NCI-H524 treated with DMSO at 0.1 percent for 48 hours (cell line): Measurements from ENCODE around the gene SETD1A.
"Not testable (repeated sequence)": the region's sequence is repeated elsewhere in the genome, so short reads cannot be mapped to it uniquely, and the experiment has no call there.

Experiments
- DNase-seq: peaks from one replicate; lab custom pipeline; 2025; lab: John Stamatoyannopoulos, UW

The SETD1A gene

DNA sequence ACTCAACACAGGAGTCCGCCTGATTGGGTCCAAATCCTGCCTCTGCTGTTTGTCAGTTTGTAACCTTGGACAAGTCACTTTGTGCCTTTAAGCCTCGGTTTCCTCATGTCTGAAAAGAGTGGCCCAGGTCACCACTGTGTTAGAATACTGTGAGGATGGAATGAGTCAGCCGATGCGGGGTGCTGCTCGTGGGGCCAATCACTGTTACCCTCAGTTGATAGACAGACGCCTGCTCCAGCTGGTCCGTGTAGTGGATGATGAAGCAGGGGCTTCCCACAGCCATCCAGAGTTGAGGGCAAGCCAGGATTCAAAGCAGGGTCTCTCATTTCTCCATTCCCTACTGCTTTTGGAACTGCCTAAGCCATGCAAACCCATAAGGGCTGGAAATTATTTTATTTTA is 28.4 kb upstream of the SETD1A start:
- no peak for DNase-seq

GRCh38 chr16:30930160-30930571 is 27.4 kb upstream of the SETD1A start:
- DNase-seq, result no peak

DNA sequence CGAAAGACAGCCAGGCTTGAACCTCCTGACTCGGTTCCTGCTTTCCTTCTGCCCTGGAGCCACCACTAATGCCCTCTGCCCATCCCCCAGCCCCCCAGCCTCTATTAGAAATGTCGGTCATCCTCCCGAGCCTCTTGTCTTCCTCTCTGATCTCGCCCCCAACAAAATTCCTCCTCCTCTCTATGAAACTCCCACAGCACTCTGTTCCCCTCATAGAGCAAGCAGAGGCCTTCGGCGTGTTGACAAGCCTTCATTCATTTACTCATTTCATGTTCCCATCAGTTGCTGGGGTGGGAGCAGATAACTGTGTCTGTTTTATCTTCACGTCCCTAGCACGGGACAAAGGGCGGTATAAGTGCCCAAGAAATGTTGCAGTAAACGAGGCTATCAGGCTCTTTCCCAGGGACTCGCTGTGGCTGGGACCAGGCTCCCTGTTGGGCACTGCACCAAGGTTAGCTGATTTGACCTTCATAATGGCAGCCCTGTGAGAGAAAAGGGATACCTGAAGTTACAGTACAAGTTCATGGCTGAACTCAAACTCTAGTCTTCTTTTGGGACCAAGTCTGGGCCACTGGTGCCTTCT is 26.4 kb upstream of the SETD1A start:
- DNase-seq, result no peak

DNA sequence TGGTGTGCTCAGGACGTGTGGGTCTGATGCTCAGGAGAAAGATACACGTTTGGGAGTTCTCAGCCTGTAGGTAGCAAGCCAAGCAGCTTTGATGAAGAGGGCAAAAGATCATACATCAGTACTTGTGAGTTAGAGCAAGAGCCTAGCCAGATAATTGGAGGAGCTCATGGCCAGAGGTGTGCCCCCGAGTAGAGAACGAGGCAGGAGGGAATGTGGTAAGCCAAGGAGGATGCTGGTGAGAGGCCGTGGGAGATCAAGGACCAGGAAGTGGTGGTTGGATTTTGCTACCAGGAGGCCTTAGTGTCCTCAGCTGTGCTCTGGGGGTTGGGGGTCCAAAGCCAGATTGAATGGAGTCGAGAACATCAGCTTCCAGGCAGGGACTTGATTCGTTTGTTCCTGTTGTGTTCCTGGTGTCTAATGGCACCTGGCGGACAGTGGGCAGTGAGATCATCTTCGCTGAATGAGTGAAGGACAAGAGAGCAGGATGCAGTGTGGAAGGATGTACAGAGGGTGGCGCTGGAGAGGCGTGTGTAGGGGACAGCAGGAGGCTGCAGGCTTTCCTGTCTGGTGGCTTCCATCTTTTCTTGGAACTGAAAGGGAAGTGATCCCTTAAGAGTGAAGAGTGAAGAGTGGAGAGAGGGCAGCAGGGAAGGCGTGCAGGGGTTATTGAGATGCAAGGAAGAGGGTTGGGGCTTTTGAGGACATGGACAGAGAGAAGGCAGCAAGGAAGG is 22.6 kb upstream of the SETD1A start:
- no peak for DNase-seq

DNA sequence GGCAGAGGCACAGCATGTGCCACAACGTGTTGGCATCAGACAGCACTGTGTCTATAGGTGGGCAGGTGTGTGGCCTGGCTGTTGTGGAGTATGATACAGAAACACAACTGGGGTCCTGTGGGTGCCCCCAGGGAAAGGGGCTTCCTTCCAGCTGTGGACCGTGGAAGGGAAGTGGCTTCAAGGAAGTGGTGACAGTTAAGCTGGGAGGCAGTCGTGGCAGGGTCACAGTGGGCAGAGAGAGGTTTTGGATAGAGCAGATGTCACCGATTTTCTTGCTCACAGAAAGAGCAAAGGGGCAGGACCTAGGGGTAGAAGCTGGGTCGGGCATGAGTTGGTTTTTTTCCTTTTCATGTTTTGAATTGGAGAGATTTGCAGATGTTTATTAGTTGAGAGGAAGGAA is 19.9 kb upstream of the SETD1A start:
- DNase-seq, result no peak

DNA sequence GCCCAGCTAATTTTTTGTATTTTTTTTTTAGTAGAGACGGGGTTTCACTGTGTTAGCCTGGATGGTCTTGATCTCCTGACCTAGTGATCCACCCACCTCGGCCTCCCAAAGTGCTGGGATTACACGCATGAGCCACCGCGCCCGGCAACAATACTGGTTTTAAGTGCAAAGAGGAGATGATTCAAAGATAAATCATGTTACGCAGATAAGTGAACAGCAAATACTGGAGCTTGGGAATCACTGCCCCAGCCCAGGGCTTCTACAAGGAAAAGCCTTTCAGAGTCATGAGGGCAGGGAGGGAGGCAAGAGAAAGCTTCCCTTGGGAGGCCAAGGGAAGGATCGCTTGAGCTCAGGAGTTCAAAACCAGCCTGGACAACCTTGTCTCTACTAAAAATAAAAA is 18.0 kb upstream of the SETD1A start:
- not testable (repeated sequence) for DNase-seq

DNA sequence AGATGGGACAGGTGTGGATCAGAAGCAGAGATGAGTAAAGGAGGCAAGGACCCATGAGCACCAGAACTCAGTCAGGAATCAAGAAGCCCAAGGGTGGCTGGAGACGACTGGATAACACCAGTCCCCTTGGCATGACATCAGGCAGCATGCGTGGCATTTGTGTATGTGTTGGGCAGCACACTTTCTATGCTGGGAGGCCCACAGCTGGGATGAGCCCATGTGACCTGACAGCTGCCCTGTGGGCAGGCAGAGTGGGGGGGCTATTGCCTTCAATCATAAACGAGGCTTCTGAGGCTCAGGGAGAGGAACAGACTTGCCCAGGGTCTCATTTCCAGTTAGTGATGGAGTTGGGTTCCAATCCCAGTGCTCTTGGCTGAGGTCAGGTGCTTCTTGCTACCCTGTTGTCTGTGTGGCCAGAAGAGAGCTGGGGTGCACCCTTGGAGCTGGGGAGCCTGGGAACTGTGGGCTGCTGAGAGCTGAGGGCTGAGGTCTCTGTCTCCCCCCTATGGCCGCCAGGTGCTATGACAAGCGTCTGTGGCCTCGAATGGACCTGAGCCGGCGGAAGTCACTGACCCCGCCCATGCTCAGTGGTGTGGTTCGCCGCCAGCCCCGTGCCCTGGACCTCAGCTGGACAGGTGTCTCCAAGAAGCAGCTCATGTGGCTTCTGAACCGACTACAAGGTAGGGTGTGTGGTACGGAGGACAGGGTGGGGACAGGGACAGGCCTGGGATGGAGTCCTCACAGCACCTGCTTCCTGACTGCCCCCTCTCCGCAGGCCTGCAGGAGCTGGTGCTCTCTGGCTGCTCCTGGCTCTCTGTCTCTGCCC is 15.7 kb upstream of the SETD1A start:
- no peak for DNase-seq

GRCh38 chr16:30942426-30942806 is 15.1 kb upstream of the SETD1A start:
- DNase-seq, result no peak

- no peak for DNase-seq
Measured at GRCh38 chr16:30944352-30944751, 13.2 kb upstream of the SETD1A start.

- DNase-seq, result no peak
Measured at GRCh38 chr16:30946671-30947540, 10.6 kb upstream of the SETD1A start.

- no peak for DNase-seq
Measured at GRCh38 chr16:30947541-30947858, 10.1 kb upstream of the SETD1A start.

DNA sequence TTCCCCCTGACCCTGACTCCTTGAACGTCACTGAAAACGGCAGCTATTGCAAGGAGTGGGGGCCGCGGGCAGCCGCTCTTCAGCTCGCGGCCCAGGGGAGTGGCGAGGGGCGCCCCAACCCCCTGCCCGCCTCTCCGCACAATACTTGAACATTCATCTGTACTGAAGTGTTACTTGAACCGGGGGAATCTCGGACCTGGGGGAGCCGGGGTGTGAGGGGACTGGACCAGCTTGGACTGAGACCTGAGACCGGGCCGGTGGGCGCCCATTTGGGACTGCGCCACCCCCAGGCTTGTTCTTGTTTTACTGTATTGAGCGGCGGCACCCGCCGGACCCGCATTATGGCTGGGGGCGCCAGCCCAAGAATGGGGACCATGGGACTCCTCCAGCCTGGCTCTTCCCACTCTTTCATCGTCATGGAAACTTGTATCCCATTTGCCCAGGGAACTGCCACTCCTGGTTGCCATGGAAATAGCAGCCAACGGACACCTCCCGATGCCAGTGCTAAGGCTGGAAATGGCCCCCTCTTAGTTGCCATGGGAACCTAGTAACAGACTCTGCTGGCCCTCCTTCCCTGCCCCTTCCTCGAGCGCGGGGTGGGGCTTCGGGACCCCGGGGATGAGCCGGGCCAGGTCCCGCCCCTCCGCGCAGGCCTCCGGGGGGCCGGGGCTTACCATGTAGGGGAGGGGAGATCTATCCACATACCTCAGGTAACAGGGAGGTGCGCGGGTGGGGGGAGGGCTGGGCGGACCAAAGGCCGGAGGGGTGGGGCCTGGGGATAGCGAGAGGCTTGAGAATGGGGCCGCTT is 9.5 kb upstream of the SETD1A start:
- peak; percentile 87 for DNase-seq

DNA sequence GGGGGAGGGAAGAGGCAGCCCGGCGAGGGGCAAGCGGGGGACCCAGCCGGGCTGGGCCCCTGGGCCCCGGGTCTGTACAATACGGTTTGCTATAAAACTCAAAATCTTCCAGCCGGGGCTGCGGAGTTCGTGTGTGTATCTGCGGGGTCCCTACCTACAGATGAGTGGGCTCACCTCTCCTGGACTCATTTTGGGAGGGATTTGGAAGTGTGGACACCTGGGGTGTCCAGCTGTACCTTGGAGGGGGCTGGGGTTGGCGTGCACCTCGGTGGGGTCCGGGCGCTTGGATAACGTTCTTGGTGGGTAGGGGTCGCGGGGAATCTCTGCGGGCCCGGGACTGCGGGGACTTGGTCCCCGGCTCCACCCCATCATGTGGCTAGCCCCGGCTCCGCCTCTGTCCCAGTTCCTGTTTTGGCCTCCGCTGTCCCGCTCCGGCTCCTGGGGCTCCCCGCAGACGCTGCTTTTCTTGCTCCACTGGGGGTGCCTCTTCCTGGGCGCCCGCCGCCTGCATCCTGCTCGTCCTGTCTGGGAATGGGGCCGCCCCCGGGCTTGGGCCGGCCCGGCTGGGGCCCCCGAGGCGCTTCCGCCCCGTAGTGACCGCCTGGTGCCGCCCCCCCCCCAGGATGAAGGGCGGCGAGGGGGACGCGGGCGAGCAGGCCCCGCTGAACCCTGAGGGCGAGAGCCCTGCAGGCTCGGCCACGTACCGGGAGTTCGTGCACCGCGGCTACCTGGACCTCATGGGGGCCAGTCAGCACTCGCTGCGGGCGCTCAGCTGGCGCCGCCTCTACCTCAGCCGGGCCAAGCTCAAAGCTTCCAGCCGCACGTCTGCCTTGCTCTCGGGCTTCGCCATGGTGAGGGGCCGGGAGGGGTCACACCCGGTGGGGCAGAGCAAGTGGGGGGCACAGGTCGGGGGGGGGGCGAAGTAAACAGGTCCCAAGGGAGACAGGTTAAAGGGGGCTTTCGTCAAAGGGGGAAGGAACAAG is 8.6 kb upstream of the SETD1A start, which contains the start of gene ORAI3:
Gene ORAI3 (plus strand): TSS at position 402 of the 983 bp plus-strand sequence. CDS start 222 bp downstream, at position 624.
- DNase-seq, result no peak

DNA sequence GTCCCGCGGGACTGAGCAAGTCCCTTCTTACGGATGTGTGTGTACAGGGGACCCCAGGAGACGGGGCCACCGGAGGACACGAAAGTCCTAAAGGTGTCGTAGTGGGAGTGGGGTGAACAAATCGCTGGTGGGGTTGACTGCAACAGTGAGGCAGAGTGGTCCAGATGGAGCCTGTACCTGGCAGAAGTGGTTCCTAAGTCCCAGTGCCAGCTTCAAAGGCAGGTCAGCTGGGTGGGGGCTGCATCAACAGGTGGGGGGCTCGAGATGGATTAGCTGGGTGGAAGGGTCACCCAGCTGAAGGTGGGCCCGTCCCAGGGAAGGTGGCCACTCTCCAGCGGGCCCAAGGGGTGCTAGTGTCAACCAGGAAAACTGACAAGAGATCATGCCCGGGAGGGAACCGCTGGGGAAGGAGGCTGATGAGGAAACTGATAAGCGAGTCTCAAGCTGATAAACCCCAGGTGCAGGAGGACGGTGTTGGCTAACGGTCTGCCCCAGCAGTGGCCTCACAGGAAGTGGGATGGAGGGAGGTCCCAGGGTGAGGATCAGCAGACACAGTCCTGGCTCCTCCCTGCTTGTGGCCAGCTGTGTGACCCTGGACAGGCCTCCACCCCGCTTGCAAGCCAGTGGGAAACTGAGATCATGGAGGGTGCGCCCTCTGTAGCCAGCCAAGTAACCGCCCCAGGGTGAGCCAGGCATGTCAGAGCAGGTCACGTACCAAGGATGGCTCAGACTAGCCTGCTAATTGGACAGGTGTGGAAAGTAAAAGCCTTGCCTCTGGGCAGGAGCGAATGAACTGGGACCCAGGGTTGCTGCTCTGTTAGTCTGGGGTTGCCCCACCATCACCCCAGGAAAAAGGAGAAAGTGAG is 7.7 kb upstream of the SETD1A start:
- no peak for DNase-seq

DNA sequence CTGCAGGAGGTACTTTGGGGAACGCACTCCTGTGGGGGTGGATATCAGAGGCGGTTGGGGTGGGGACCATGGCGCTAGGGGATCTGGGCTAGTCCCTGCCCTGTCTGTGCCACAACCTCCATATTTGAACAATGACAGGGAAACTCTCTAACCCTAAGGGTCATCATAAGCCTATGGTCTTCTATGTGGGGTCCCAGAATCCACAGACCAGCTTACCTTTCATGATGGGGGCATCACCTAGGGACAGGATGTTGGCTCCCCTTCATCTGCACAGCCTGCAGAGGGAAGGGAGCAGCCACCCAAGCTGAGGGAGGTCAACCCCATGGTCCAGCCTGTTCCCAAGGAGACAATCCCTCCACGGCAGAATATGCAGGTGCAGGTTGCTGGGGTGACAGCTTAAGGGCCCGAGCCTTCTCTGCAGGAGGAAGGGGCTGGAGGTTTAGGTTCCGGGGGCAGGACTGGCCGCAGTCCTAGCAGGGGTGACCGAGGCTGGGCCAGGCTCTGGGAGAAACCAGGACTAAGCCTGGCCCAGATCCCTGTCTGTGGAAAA is 7.0 kb upstream of the SETD1A start:
- no peak for DNase-seq

DNA sequence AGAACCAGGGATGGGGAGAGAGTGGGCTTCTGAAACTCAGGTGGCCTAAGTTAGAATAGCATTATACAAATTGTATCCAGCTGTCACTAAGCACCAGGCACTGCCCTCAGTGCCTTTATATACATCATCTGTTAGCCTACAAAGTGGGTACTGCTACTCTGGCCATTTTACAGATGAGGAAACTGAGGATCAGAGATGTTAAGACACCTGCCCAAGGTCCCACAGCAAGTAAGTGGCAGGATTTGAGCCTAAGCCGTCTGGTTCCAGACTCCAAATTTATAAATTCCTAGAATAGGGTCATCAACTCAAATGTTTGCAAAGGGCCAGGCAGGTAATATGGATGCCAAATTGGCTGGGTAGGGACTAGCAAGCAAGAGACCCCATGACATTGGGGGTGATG is 6.4 kb upstream of the SETD1A start:
- no peak for DNase-seq

DNA sequence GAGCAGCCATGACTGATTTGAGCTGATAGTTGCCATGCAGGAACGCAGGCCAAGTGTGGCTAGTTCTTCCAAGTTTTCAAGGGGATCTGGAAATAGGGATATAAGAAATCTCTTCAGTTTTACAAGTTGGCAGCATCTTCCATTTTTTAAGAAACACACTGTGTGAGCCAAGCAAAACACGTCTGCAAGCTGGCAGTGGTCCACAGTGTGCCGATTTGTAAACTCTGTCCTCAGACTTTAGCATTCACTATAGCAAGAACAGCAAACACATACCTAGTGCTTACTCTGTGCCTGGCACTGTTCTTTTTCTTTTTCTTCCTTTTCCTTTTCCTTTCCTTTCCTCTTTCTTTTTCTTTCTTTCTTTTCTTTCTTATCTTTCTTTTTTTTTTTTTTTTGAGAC is 5.8 kb upstream of the SETD1A start:
- DNase-seq, result no peak

DNA sequence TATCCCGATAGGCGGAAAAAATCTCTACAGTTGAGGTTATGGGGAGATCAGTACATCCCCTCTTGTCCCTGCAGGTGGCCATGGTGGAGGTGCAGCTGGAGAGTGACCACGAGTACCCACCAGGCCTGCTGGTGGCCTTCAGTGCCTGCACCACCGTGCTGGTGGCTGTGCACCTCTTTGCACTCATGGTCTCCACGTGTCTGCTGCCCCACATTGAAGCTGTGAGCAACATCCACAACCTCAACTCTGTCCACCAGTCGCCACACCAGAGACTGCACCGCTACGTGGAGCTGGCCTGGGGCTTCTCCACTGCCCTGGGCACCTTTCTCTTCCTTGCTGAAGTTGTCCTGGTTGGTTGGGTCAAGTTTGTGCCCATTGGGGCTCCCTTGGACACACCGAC is 4.4 kb upstream of the SETD1A start:
- no peak for DNase-seq
